HT-29 (cell line): ENCODE results near the gene BCAS3. TPM values are rescaled to one million over a fixed set of nuclear protein-coding genes. Genes with fewer than 3 reads are reported as not detected.
"Not testable (repeated sequence)": the region's sequence is repeated elsewhere in the genome, so short reads cannot be mapped to it uniquely, and the experiment has no call there.

Source experiments
- DNase-seq: peaks from one replicate; pipeline ENCODE4 v3.0.0-alpha.2; 2015; ENCODE audit warnings: low spot score
- total RNA-seq: library from RNA; depleted of rRNA; stranded (reverse); fragments of >200 nt; shearing (Covaris generic); gene quantifications from 2 replicates; pipeline ENCODE4 v1.2.3, GENCODE V29; 2014

BCAS3 gene
- total RNA-seq, 1 experiment from 2014 or later, result 10.2 TPM

- no peak for DNase-seq
Measured at GRCh38 chr17:61126473-61127249, 449.0 kb downstream of the BCAS3 start.

GRCh38 chr17:61127960-61128359, 450.3 kb downstream of the BCAS3 start:
- no peak for DNase-seq

DNA sequence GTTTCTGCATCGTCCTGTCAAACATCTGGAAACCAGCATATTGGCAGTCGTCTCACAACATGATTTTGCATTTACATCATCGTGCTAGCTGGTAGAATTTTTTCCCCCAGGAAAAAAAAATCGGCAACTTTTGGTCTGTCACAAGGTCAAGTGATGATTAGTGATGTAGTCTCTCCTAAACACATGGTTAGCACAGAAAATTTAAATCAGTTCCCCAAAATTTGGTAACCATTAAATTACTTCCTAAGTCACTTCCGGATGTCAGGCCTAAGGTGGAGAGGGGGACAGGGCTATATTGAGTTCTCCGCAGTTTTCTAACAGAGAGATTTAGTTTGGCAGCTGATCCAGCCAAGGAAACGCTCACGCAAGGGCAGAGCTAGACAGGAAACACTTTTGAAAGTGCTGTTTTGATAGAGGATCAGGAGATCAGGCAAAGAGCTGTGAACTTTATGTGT, 451.0 kb downstream of the BCAS3 start:
- DNase-seq, result no peak

GRCh38 chr17:61129267-61130254, 451.9 kb downstream of the BCAS3 start:
- DNase-seq, result no peak

GRCh38 chr17:61130330-61130729, 452.7 kb downstream of the BCAS3 start:
- no peak for DNase-seq

GRCh38 chr17:61131585-61131984, 453.9 kb downstream of the BCAS3 start:
- DNase-seq, result no peak

GRCh38 chr17:61132524-61132923, 454.9 kb downstream of the BCAS3 start:
- DNase-seq, result peak; percentile 30

- no peak for DNase-seq
Measured at GRCh38 chr17:61133853-61134252, 456.2 kb downstream of the BCAS3 start.

DNA sequence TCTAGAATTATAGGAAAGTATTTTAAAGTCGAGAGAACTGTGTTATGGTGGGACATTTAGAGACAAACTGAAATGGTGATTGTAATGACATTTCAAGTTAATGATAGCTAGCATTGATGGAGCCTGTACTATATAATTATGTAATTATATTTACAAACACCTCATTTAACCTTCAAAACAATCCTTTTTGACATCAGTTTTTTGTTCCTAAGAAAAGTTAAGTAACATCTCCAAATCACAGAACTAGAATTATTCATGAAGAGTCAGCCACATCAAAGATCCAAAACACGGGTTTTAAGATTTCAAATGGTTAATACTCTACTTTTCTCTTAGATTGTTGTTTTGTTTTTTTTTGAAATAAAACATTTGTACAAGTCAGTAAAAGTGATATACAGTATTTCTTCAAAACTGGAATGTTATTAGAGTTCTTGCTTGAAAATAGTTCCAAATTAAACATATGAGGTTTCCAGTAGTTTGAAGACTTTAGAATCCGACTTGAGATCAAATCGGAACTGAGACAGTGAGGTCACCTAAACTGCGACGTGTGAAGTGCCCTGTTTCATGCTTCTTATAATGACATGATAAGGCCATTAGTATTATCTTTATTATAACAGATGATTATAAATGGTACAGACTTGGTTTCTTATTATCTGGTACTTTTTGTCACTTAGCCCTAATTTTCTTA, 457.0 kb downstream of the BCAS3 start:
- no peak for DNase-seq

- no peak for DNase-seq
Measured at GRCh38 chr17:61135782-61136181, 458.1 kb downstream of the BCAS3 start.

DNA sequence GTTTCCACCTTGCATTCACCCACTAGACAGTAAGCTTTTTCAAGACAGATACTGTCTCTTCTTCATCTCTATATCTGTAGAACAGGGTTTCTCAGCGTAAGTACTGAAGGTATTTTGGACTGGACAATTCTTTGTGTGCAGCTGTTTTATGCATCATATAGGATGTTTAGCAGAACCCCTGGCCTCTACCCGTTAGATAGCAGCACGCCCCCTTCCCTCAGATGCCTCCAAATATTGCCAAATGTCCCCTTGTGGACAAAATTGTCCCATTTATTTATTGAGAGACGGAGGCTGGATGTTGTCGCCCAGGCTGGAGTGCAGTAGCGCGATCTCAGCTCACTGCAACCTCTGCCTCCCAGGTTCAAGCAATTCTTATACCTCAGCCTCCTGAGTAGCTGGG, 458.6 kb downstream of the BCAS3 start:
- DNase-seq, result no peak

GRCh38 chr17:61139219-61139618, 461.6 kb downstream of the BCAS3 start:
- DNase-seq, result peak; percentile 71

DNA sequence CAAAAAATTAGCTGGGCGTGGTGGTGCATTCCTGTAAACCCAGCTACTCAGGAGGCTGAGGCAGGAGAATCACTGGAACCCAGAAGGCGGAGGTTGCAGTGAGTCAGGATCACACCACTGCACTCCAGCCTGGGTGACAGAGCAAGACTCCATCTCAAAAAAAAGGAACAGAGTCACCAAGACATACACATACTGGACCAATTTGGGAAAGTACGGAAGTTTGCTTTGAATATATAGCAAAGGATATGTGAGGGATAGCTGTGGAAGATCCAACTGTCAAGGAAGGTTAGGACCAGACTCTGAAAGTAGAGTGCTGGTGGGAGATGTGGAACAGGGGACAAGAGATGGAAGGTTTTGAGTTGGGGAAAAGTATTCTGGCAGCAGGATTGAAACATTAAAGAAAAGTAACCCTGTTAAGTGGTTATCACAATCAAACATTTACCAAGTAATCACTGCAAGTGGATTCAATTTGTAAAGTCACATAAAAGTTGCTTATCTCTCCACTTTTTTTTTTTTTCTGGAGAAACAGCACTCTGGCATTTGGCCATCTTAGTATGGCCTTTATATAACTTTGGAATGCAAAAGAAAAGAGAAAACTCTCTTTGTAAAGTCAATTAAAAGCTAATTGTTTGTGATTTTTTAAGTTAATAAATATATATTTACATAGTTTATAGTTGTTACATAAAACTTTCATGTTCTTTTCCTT, 462.6 kb downstream of the BCAS3 start:
- DNase-seq, result no peak

DNA sequence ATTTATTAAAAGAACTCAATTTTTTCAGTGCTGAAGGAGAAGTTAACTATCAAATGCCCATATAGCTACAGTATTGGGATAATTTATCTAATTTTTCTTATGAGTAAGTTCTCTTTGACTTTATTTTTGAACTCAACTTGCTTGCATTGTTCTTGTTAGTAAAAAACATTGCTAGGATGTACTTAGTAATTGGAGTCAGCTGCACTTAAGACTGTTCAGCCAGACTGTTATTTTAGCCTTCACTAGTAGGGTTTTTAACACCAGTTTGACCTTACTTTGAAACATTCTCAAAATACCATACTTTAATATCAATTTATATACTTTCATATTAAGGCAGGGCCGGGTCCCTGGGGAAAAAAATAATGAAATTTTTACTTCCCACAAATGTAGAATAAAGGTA, 465.4 kb downstream of the BCAS3 start:
- DNase-seq, result no peak

GRCh38 chr17:61144137-61144536, 466.5 kb downstream of the BCAS3 start:
- DNase-seq, result no peak

DNA sequence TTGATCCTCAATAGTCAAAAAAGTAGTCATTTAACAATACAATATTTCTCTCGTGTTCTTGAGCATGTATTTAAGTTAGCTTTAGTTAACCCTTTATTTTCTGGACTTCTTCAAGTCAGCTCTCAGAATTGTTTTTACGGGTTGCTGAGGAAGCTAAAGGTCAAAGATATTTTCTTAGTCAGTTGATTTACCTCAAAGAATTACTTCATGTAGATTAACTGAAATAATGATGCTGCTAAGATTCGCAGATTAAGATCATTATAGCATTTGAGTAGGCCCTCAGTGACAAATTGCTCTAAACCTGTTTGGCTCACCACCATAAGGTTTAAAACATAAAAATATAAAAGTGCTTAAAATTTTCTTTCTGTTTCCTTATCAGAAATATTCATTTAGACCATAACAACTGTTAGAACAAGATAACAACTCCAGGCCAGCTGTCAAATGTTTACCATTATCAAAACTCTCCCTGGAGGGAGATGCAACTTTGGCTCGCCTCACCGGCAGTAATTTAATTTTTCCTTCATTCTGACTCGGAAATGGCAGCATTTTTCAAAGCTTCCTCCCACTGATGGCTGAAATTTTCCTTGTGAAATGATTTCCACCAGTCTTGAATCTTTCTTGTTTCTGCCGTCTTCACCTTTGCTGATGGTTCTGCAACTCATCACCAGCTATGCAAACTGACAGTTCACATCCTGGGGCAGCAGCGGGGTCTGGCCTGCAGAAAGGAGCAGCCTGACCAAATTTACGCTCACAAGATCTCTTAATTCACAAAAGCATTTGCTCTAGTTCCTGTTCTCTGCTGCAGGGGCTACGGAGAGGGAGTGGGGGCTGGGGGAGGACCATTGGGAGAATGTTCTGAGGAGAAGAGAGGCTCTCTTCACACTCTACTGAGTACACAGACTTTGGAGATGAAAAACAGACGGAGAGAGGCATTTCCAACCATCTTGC, 467.2 kb downstream of the BCAS3 start:
- DNase-seq, result no peak

DNA sequence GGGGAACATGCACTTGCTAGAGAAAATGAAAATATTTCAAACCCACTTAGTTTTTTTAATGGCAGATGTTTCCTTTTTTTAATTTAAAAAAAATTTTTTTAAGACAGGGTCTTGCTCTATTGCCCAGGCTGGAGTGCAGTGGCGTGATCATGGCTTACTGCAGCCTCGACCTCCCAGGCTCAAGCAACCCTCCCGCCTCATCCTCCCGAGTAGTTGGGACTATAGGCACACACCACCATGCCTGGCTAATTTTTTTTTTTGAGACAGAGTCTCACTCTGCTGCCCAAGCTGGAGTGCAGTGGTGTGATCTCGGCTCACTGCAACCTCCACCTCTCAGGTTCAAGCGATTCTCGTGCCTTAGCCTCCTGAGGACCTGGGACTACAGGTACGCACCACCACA, 469.2 kb downstream of the BCAS3 start:
- not testable (repeated sequence) for DNase-seq

DNA sequence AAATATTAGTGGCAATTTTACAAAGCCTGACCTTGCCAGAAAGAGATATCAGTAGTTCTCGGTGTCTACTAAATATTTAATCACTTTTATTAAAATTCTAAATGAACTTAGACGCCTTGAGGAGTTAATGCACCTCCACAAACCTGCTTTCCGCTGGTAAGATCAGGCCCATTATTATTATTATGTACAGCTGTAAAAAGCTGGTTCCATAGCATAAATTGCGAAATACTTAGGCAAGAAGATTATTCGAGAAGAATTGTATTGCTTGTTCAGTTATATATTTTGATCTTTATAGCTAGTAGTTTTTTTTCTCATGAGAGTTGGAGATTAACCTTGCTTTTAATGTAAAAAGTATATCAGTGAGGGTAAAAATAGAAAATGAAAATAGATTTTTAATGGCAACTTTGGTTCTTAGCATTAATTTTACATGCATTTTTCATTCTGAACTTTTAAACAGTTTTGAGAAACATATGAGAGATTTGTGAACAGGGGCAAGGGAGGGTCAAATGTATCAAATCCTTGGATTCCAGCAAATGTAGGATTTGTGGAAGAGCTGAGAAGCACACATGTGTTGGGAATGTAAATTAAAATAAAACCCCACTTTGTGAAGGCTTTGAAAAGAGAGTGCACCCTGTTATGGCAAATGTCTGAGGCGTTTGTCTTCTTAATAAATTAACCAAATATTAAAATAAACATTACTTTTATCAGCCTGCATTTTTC, 471.6 kb downstream of the BCAS3 start:
- no peak for DNase-seq

GRCh38 chr17:61149862-61150362, 472.3 kb downstream of the BCAS3 start:
- peak; percentile 73 for DNase-seq
